Keratinocyte (primary cell): Measurements from ENCODE around the gene ASB17. TPM values are rescaled to one million over a fixed set of nuclear protein-coding genes. Genes with fewer than 3 reads are reported as not detected.

Experiments used
- DNase-seq: peaks from one replicate; pipeline ENCODE4 v3.0.0-alpha.2; 2011; ENCODE audit warnings: low read depth, missing footprints, low spot score
- FAIRE-seq: peaks from 2 replicates; lab custom pipeline; 2011; peaks lifted over from hg19 to GRCh38; lab: Jason Lieb, UNC
- H2AFZ ChIP-seq: 2 replicates; pipeline ENCODE4 v1.6.0; 2012; ENCODE audit warnings: low read length, control low read depth, inconsistent platforms; ENCODE audit not compliant: control insufficient read depth
- H3K27ac ChIP-seq: 2 replicates; pipeline ENCODE4 v1.5.1; 2011; ENCODE audit warnings: low read length; ENCODE audit not compliant: control insufficient read depth, insufficient read depth
- H3K27me3 ChIP-seq: 3 replicates; pipeline ENCODE4 v1.6.0; 2011; ENCODE audit warnings: low read length; ENCODE audit not compliant: control insufficient read depth, insufficient read depth; ENCODE audit errors: extremely low read depth
- H3K36me3 ChIP-seq, 2 experiments: 2 replicates in 1 of 2; 3 replicates in 1 of 2; pipeline ENCODE4 v1.5.1; 2011; ENCODE audit warnings: low read length in 2 of 2, mild to moderate bottlenecking in 1 of 2; ENCODE audit not compliant: control insufficient read depth in 2 of 2, insufficient read depth in 2 of 2; ENCODE audit errors: extremely low read depth in 1 of 2
- H3K4me1 ChIP-seq: 3 replicates; pipeline ENCODE4 v1.5.1; 2011; ENCODE audit warnings: low read length; ENCODE audit not compliant: control insufficient read depth, insufficient read depth; ENCODE audit errors: extremely low read depth
- H3K4me2 ChIP-seq: 3 replicates; pipeline ENCODE4 v1.6.0; 2011; ENCODE audit warnings: low read depth, low read length; ENCODE audit not compliant: control insufficient read depth, insufficient read depth; ENCODE audit errors: extremely low read depth
- H3K4me3 ChIP-seq, 3 experiments: fragments of 200-600 bp in 1 of 3; sonication (generic) in 1 of 3; 2 replicates in 2 of 3; 3 replicates in 1 of 3; pipeline ENCODE4 v1.5.1; 2011 to 2016; ENCODE audit warnings: low read length in 3 of 3, mild to moderate bottlenecking in 3 of 3, control low read depth in 2 of 3, inconsistent platforms in 1 of 3, low read depth in 1 of 3, mixed read lengths in 1 of 3, mixed run types in 1 of 3, moderate library complexity in 1 of 3; ENCODE audit not compliant: control insufficient read depth in 2 of 3, insufficient read depth in 2 of 3; ENCODE audit errors: extremely low read depth in 1 of 3
- H3K79me2 ChIP-seq: 2 replicates; pipeline ENCODE4 v1.6.0; 2012; ENCODE audit warnings: low read length; ENCODE audit not compliant: control insufficient read depth, insufficient read depth
- H3K9ac ChIP-seq: 3 replicates; pipeline ENCODE4 v1.6.0; 2011; ENCODE audit warnings: low read length; ENCODE audit not compliant: control insufficient read depth, insufficient read depth; ENCODE audit errors: extremely low read depth
- H3K9me1 ChIP-seq: 3 replicates; pipeline ENCODE4 v1.6.0; 2011; ENCODE audit warnings: low read length; ENCODE audit not compliant: control insufficient read depth, insufficient read depth; ENCODE audit errors: extremely low read depth
- H3K9me3 ChIP-seq: 2 replicates; pipeline ENCODE4 v1.5.1; 2012; ENCODE audit warnings: low read depth, low read length; ENCODE audit not compliant: control insufficient read depth
- H4K20me1 ChIP-seq: 3 replicates; pipeline ENCODE4 v1.6.0; 2011; ENCODE audit warnings: low read length; ENCODE audit not compliant: control insufficient read depth, insufficient read depth; ENCODE audit errors: extremely low read depth
- EZH2 ChIP-seq: IDR thresholded peaks from one replicate; pipeline ENCODE4 v1.6.1; 2012; ENCODE audit warnings: inconsistent platforms, mild to moderate bottlenecking, low read length, moderate library complexity
- dilution Hi-C: fragments of 300-500 bp; cut with MboI; formaldehyde crosslinking; loops from one replicate; pipeline ENCODE4 v1.7.0; 2020; ENCODE audit warnings: low sequenced_read_pairs; ENCODE audit not compliant: extremely low pct_ligation_motif_present
- polyA plus RNA-seq, 5 experiments: library from polyadenylated mRNA; depleted of rRNA in 3 of 5; stranded (reverse) in 3 of 5; stranded (forward) in 1 of 5; unstranded in 1 of 5; fragments of >200 nt; gene quantifications; 1 replicate in 1 of 5; 2 replicates in 3 of 5; 3 replicates in 1 of 5; pipeline versions ENCODE4 v1.2.1 to v1.2.3, GENCODE V29; 2011 to 2012; ENCODE audit warnings: missing spikeins in 2 of 5, low read depth in 1 of 5, low replicate concordance in 1 of 5
- TF ChIP-seq, protein P1 (sequence below), 3 experiments: IDR thresholded peaks in 1 of 3; conservative IDR thresholded peaks in 1 of 3; optimal IDR thresholded peaks in 1 of 3; 2 replicates in 2 of 3; 3 replicates in 1 of 3; pipeline versions ENCODE3 to v1.5.1; 2011; ENCODE audit warnings: low read length in 3 of 3, mild to moderate bottlenecking in 3 of 3, moderate library complexity in 2 of 3, control low read depth in 1 of 3, inconsistent platforms in 1 of 3; ENCODE audit not compliant: insufficient read depth in 2 of 3; ENCODE audit errors: extremely low read depth in 1 of 3

ASB17 gene
- polyA plus RNA-seq, 1 donor (not counting 4 experiments of a cell fraction or from before 2014, with no cell fraction given), result not detected

DNA sequence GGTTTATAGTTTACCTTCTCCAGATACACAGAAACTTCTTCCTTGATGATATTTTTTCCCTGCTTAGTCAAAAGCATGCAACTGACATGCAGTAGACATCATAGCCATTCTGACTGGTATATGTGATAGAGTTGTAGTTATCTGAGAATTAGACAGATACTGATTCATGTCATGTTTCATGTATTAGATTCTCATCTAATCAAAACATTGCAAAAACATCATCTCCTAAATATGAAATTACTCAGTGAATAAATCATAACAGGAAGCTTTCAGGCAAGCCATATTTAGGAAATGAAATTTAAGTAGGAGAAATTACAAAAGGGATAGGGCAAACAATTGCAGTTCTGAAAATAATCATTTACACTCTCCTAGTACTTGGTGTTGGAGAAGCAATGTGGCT is 38.4 kb upstream of the ASB17 start:
- dilution Hi-C loops, result no loop called here
- Histone ChIP-seq H3K9me1 (no peaks in the 10 kb centered on the region), H4K20me1 (no peaks in the 10 kb centered on the region)

DNA sequence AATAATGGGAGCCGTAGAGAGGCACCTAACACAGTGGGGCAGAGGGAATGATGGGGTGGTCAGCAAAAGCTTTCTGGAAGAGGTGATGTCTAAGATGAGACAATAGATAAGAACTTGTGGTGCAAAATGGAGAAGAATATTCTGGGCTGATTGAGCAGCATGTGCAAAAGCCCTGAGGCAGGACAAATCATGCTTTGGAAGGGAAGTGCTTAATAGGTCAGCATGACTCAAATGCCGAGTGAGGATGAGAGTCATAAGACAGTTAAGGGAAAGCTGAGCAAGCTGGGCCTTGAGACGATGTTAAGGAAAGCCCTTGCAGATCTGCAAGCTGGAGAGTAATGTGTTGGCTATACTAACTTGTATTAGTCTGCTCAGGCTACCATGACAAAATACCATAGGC is 37.3 kb upstream of the ASB17 start:
- Histone ChIP-seq H3K9me1 (no peaks in the 10 kb centered on the region), H2AFZ (peak overlapping the region; percentile 64), H3K27me3 (no peaks in the 10 kb centered on the region), H3K4me3 (no peak overlapping the region), H3K9me3 (no peaks in the 10 kb centered on the region), H3K27ac (peak overlapping the region; percentile 42), H3K9ac (no peak overlapping the region), H4K20me1 (no peaks in the 10 kb centered on the region), H3K79me2 (no peaks in the 10 kb centered on the region), H3K4me2 (no peak overlapping the region), H3K4me1 (peaks cover 9% of the 10 kb centered on the region), H3K36me3 (no peaks in the 10 kb centered on the region)
- TF ChIP-seq EZH2, result no peak
- TF ChIP-seq, protein P1, sequence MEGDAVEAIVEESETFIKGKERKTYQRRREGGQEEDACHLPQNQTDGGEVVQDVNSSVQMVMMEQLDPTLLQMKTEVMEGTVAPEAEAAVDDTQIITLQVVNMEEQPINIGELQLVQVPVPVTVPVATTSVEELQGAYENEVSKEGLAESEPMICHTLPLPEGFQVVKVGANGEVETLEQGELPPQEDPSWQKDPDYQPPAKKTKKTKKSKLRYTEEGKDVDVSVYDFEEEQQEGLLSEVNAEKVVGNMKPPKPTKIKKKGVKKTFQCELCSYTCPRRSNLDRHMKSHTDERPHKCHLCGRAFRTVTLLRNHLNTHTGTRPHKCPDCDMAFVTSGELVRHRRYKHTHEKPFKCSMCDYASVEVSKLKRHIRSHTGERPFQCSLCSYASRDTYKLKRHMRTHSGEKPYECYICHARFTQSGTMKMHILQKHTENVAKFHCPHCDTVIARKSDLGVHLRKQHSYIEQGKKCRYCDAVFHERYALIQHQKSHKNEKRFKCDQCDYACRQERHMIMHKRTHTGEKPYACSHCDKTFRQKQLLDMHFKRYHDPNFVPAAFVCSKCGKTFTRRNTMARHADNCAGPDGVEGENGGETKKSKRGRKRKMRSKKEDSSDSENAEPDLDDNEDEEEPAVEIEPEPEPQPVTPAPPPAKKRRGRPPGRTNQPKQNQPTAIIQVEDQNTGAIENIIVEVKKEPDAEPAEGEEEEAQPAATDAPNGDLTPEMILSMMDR (optimal IDR thresholded peaks at IDR 0.05 in 1 of 3, IDR thresholded peaks at IDR 0.05 in 1 of 3, conservative IDR thresholded peaks at IDR 0.05 in 1 of 3; ENCODE audit: extremely low read depth in 1 of 3, insufficient read depth in 2 of 3, low read length in 3 of 3), result no peak
- DNase-seq, result peak; percentile 59
- peak; percentile 83 for FAIRE-seq
- dilution Hi-C loops, result no loop called here

More for the DNA sequence above, 38.4 kb upstream of the ASB17 start:
- DNase-seq, result no peak
- Histone ChIP-seq H3K4me1 (peaks cover 9% of the 10 kb centered on the region), H3K9ac (no peak overlapping the region), H3K36me3 (no peaks in the 10 kb centered on the region), H3K79me2 (no peaks in the 10 kb centered on the region), H3K27ac (no peak overlapping the region), H3K27me3 (no peaks in the 10 kb centered on the region), H3K9me3 (no peaks in the 10 kb centered on the region), H3K4me3 (no peak overlapping the region), H2AFZ (no peak overlapping the region), H3K4me2 (no peak overlapping the region)
- FAIRE-seq, result no peak
- TF ChIP-seq, protein P1 (optimal IDR thresholded peaks at IDR 0.05 in 1 of 3, IDR thresholded peaks at IDR 0.05 in 1 of 3, conservative IDR thresholded peaks at IDR 0.05 in 1 of 3; ENCODE audit: extremely low read depth in 1 of 3, insufficient read depth in 2 of 3, low read length in 3 of 3), result no peak
- TF ChIP-seq EZH2, result no peak
